ENCODE results near the gene DKC1. TPM values are rescaled to one million over a fixed set of nuclear protein-coding genes. Genes with fewer than 3 reads are reported as not detected.

Gene DKC1
- total RNA-seq, 4 donors from 2014 or later, result 22.8 to 128 (median 39.0) TPM

GRCh38 chrX:154774622-154775021 lies 12.0 kb downstream of the DKC1 start:
- Histone ChIP-seq H3K27me3 (no peaks in the 10 kb centered on the region), H3K36me3 (peaks cover 0 to 34% (median 0%) of the 10 kb centered on the region in 3 donors), H3K9me3 (no peaks in the 10 kb centered on the region), H3K4me1 (no peaks in the 10 kb centered on the region), H3K27ac (no peak overlapping the region), H3K4me3 (no peak overlapping the region)
- no peak for DNase-seq
- TF ChIP-seq POLR2A (IDR thresholded peaks at IDR 0.05) (no peak), CTCF (IDR thresholded peaks at IDR 0.05) (no peak)

- H3K4me3 ChIP-seq, result no peak overlapping the region
- H3K27ac ChIP-seq, result no peak overlapping the region
- H3K9me3 ChIP-seq, result no peaks in the 10 kb centered on the region
- H3K27me3 ChIP-seq, result no peaks in the 10 kb centered on the region
- H3K36me3 ChIP-seq, result peaks cover 0 to 29% (median 0%) of the 10 kb centered on the region in 3 donors
- TF ChIP-seq CTCF (IDR thresholded peaks at IDR 0.05) (no peak), POLR2A (IDR thresholded peaks at IDR 0.05) (no peak)
- DNase-seq, result no peak
- no peaks in the 10 kb centered on the region for H3K4me1 ChIP-seq
Measured at GRCh38 chrX:154775419-154776349, 13.0 kb downstream of the DKC1 start.

GRCh38 chrX:154776753-154777152 lies 14.1 kb downstream of the DKC1 start:
- H3K27me3 ChIP-seq, result no peaks in the 10 kb centered on the region
- H3K4me1 ChIP-seq, result no peaks in the 10 kb centered on the region
- peaks cover 0 to 29% (median 0%) of the 10 kb centered on the region in 3 donors for H3K36me3 ChIP-seq
- TF ChIP-seq CTCF (IDR thresholded peaks at IDR 0.05) (no peak), POLR2A (IDR thresholded peaks at IDR 0.05) (no peak)
- H3K4me3 ChIP-seq, result no peak overlapping the region
- no peaks in the 10 kb centered on the region for H3K9me3 ChIP-seq
- DNase-seq, result no peak
- no peak overlapping the region for H3K27ac ChIP-seq

- Histone ChIP-seq H3K9me3 (no peaks in the 10 kb centered on the region), H3K27me3 (no peaks in the 10 kb centered on the region), H3K4me3 (no peak overlapping the region), H3K4me1 (no peaks in the 10 kb centered on the region), H3K27ac (no peak overlapping the region), H3K36me3 (peaks cover 0 to 28% (median 0%) of the 10 kb centered on the region in 3 donors)
- DNase-seq, result no peak
- TF ChIP-seq POLR2A (IDR thresholded peaks at IDR 0.05) (no peak), CTCF (IDR thresholded peaks at IDR 0.05) (no peak)
Measured at GRCh38 chrX:154779261-154779660, 16.6 kb downstream of the DKC1 start.

- no peak overlapping the region for H3K4me3 ChIP-seq
Measured at GRCh38 chrX:154780968-154781367, 18.3 kb downstream of the DKC1 start.

More at GRCh38 chrX:154780968-154781367, 18.3 kb downstream of the DKC1 start:
- no peaks in the 10 kb centered on the region for H3K27me3 ChIP-seq
- peaks cover 0 to 11% (median 0%) of the 10 kb centered on the region in 3 donors for H3K36me3 ChIP-seq
- no peak overlapping the region for H3K27ac ChIP-seq
- H3K4me1 ChIP-seq, result no peaks in the 10 kb centered on the region
- no peak for DNase-seq
- no peaks in the 10 kb centered on the region for H3K9me3 ChIP-seq
- TF ChIP-seq POLR2A (IDR thresholded peaks at IDR 0.05), result no peak
- TF ChIP-seq CTCF (IDR thresholded peaks at IDR 0.05), result no peak

Measured in Peyer's patch (tissue), 4 donors.